H1 (cell line): ENCODE measurements around the gene PGA5. TPM values are rescaled to one million over a fixed set of nuclear protein-coding genes. Genes with fewer than 3 reads are reported as not detected.

ENCODE experiments used
- CHD2 ChIP-seq: IDR thresholded peaks from 2 replicates; pipeline ENCODE4 v1.6.1; 2012; ENCODE audit warnings: low read length, improper control_type of control experiment
- EGR1 ChIP-seq: IDR thresholded peaks from 2 replicates; pipeline ENCODE4 v1.6.1; 2011; ENCODE audit warnings: low read depth, low read length, borderline replicate concordance
- RBBP5 ChIP-seq: IDR thresholded peaks from 2 replicates; pipeline ENCODE4 v1.7.1; 2012; ENCODE audit warnings: low read depth, mild to moderate bottlenecking, inconsistent platforms, low read length, moderate library complexity, borderline replicate concordance
- RNF2 ChIP-seq: fragments of 200-900, 300-1000 bp; sonication (generic); IDR thresholded peaks from 2 replicates; pipeline ENCODE4 v1.7.1; 2016; ENCODE audit warnings: borderline replicate concordance, low read depth, mild to moderate bottlenecking, antibody characterized with exemption, low read length; ENCODE audit not compliant: poor library complexity, severe bottlenecking; ENCODE audit errors: missing control alignments
- SP2 ChIP-seq: IDR thresholded peaks from 2 replicates; pipeline ENCODE4 v1.6.1; 2012; ENCODE audit warnings: mild to moderate bottlenecking, low read length, inconsistent platforms
- TBP ChIP-seq: IDR thresholded peaks from 2 replicates; pipeline ENCODE4 v1.6.1; 2011; ENCODE audit warnings: low read depth, low read length, improper control_type of control experiment
- polyA plus RNA-seq, 7 experiments: library from polyadenylated mRNA; depleted of rRNA in 3 of 7; stranded (reverse) in 5 of 7; unstranded in 2 of 7; fragments of >200 nt in 5 of 7; fragments of 200-250 nt in 2 of 7; gene quantifications; 1 replicate in 5 of 7; 2 replicates in 1 of 7; 4 replicates in 1 of 7; pipeline versions ENCODE4 v1.2.1 to v1.2.3, GENCODE V29; 2011 to 2013; ENCODE audit warnings: missing spikeins in 2 of 7, mixed read lengths in 2 of 7
- total RNA-seq: library from RNA; stranded (reverse); fragmentation: NEBNext Ultra II Directional; extraction: Animal tissue kit (Norgen Biotek cat#: 25700); gene quantifications from 2 replicates; pipeline ENCODE4 v1.2.1, GENCODE V29; 2021
- TF ChIP-seq, protein P1 (sequence below): IDR thresholded peaks from 2 replicates; pipeline ENCODE4 v1.6.1; 2011; ENCODE audit warnings: low read depth, mild to moderate bottlenecking, low read length; ENCODE audit not compliant: insufficient read depth

PGA5 gene
- total and polyA plus RNA-seq, 2 of the 8 experiments (the other 6 are each of a cell fraction or from before 2014, with no cell fraction given): 0.67 to 2.0 TPM

DNA sequence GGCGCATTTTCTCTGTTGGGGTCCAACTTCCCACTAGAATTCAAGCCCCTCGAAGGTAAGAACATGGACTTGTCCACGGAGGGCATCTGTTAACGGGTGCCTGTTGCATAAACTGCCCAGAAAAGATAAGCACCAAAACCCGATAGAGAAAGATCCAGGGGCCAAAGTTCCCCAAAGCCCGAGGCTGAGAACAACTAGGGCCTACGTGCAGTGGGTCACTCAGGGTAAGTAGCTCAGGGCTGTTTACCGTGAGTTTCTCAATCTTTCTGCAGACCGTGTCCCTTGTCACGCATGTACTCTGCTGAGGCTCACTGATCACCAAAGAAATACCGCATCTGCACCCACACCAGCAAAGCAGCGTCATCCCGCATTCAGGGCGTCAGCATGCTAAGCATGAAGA, 24.4 kb downstream of the PGA5 start (continued):
- TF ChIP-seq, protein P1, sequence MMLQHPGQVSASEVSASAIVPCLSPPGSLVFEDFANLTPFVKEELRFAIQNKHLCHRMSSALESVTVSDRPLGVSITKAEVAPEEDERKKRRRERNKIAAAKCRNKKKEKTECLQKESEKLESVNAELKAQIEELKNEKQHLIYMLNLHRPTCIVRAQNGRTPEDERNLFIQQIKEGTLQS: no peak
- no peak for TF ChIP-seq RNF2
- TF ChIP-seq SP2: no peak
- no peak for TF ChIP-seq CHD2
- TF ChIP-seq EGR1: no peak
- no peak for TF ChIP-seq RBBP5
- TF ChIP-seq TBP: no peak
